ENCODE results near the gene MYOCD.

GRCh38 chr17:12640364-12640763, 25.3 kb upstream of the MYOCD start:
- TF ChIP-seq CTCF (IDR thresholded peaks at IDR 0.05) (no peak), POLR2A (IDR thresholded peaks at IDR 0.05) (no peak)
